HFF-Myc (cell line): Measurements from ENCODE around the gene HSPG2.
"Not testable (repeated sequence)": the region's sequence is repeated elsewhere in the genome, so short reads cannot be mapped to it uniquely, and the experiment has no call there.

Experiments
- DNase-seq: peaks from one replicate; pipeline ENCODE4 v3.0.0-alpha.2; 2011; ENCODE audit warnings: low read depth; ENCODE audit errors: extremely low read depth
- H3K4me3 ChIP-seq: replicated peaks from 2 replicates; pipeline ENCODE4 v1.5.1; 2011; ENCODE audit warnings: low read depth, mild to moderate bottlenecking, control low read depth, low read length
- TF ChIP-seq, protein P1 (sequence below): IDR thresholded peaks from 2 replicates; pipeline ENCODE4 v1.5.1; 2012; ENCODE audit warnings: mild to moderate bottlenecking, low read depth, low read length, control low read depth; ENCODE audit errors: missing control alignments

The HSPG2 gene

DNA sequence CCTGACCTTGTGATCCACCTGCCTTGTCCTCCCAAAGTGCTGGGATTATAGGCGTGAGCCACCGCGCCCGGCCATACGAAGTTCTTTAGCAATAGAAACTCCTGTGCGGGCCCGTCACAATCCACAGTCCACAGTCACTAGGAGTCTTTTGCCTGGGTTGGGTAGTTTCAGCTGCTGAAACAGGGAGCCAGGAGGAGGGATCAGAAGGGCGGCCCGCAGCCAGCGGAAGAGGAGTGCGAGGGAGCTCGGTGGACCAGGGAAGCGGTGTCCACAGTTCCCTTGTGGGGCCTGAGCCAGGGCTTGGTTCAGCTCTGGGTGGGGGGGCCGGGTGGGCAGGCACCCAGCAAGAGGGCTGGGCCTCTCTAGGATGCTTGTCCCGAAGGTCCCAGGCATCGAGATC is 17.9 kb upstream of the HSPG2 start:
- no peak overlapping the region for H3K4me3 ChIP-seq
- TF ChIP-seq, protein P1, sequence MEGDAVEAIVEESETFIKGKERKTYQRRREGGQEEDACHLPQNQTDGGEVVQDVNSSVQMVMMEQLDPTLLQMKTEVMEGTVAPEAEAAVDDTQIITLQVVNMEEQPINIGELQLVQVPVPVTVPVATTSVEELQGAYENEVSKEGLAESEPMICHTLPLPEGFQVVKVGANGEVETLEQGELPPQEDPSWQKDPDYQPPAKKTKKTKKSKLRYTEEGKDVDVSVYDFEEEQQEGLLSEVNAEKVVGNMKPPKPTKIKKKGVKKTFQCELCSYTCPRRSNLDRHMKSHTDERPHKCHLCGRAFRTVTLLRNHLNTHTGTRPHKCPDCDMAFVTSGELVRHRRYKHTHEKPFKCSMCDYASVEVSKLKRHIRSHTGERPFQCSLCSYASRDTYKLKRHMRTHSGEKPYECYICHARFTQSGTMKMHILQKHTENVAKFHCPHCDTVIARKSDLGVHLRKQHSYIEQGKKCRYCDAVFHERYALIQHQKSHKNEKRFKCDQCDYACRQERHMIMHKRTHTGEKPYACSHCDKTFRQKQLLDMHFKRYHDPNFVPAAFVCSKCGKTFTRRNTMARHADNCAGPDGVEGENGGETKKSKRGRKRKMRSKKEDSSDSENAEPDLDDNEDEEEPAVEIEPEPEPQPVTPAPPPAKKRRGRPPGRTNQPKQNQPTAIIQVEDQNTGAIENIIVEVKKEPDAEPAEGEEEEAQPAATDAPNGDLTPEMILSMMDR = no peak
- no peak for DNase-seq

DNA sequence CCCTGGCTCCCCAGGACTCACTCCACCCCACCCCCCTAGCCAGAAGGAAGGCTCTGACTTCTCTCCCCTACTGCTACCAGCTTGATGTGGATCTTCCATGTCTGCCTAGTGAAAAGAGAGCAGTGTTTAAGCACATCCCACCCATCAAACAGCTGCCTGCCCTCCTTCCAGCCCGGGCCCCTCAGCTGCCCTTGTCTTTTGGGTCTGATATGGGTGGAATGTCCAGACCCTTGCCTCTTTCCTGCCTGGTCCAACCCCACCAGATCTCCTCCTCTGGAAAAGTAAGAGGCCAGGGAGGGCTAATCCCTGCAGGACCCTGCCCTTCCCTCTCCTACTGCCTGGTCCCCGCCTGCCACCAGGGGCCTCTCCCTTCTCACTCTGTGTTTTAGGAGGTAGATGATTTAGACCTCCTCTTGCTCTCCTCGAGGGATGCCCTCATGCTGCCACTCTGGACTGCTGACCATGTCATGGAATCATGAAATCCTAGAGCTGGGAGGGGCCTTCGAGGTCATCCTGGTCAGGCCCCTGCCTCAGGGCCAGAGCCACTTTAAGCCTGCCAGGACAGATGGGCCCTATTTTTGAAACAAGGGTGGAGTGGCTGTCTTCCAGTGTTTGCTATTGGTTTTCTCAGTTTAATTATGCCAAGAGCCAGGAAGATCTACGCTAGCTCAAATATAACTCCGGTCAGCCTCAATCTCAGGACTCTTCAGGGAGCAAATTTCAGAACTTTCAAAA is 15.8 kb upstream of the HSPG2 start:
- TF ChIP-seq, protein P1 = no peak
- DNase-seq = no peak
- H3K4me3 ChIP-seq = no peak overlapping the region

DNA sequence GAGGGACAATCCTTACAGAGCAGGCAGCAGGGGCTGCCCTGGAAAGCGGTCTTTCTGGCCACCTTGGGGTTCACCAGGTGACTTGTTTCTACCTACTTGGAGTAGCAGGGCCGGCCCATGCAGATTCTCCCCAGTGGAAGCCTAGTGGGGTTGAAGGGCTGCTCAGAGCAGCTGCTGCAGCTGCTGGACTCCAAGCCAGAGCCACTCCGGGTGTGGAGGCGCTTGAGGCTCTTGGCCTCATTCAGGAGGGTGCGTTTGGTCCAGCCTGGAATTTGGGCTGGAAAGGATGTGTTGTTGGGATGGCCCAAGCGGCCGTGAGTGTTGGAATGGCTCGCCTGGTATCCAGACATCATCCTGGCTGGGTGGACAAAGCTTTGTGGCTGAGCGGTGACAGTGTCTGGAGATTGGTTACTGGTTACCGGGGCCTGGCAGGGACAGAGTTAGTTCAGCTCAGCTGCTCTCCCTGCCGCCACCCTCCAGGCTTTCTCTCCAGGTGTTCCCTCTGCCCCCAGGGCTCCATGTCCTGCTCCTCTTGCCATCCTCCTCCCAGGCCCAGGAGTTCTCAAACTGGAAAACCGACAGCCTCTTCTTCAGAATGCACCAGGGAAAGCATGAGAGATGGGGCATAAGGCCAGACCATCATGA is 14.2 kb upstream of the HSPG2 start:
- TF ChIP-seq, protein P1 = no peak
- no peak for DNase-seq

DNA sequence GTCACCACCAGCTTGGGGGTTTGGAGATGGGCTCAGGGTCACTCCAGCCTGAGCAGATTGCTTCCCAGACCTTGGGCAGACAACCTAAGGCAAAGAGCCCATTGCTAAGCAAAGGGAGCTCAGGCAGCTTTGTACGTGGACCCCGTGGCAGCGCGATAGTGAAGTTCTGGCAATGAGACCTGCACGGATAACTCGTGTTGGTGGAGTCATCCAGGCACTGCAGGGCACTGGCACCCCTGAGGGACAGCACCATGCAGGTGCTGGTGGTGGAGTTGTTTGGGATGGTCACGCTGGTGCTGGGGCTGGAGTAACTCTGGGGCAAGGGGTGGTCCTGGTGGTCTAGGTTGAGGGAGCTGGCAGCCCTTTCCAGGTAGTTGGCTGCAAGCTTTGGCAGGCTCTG is 13.6 kb upstream of the HSPG2 start:
- no peak overlapping the region for H3K4me3 ChIP-seq
- TF ChIP-seq, protein P1 = no peak
- DNase-seq = no peak

More for the DNA sequence above, 14.2 kb upstream of the HSPG2 start:
- no peak overlapping the region for H3K4me3 ChIP-seq

DNA sequence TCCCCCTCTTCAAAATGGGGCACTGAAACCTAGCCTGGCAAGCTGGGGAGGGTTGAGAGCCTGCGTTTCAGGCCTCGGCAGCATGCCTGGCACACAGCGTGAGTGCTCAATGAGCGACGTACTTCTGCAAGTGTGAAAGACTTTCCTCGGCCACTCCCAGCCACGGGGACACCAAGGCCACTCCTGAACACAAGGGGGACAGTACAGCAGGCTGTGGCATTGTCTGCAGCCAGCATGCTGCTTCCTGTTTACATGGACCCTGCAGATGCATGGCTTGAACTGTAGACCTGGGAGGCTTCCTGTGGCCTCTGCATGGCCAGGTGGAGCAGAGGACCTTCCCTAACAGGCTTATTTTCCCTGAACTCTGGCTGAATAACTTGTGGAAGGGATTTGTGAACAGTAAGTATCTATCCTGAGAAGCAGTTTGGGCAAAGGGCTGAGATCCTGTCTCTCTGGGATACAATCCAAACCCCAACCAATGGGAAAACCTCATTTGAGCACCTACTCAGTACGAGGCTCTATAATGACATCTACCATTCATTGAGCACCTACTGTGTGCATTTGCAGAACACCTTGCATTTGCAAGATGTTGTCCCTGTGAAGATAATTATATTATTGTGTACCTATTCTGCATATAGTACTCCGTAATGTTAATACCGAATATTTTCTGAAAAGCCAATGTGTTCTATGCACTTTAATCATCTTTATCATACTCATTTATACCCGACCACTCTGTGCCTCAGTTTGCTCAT is 9.9 kb upstream of the HSPG2 start:
- no peak for DNase-seq
- no peak overlapping the region for H3K4me3 ChIP-seq
- TF ChIP-seq, protein P1 = no peak

DNA sequence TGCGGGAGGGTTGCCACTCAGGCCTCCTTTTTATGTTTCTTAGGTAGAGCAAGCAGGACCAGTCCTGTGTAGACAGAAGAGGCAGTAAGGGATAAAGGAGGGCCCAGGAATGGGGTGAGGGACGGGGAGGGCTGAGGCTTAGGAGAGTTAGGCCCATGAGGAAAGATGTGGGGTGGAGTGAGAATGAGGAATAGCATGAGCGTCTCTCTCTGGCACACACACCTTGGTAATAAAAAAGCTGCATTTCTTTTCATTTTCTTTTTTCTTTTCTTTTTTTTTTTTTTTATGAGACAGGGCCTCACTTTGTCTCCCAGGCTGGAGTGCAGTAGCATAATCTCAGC is 7.6 kb upstream of the HSPG2 start:
- TF ChIP-seq, protein P1 = no peak
- DNase-seq = no peak
- no peak overlapping the region for H3K4me3 ChIP-seq

DNA sequence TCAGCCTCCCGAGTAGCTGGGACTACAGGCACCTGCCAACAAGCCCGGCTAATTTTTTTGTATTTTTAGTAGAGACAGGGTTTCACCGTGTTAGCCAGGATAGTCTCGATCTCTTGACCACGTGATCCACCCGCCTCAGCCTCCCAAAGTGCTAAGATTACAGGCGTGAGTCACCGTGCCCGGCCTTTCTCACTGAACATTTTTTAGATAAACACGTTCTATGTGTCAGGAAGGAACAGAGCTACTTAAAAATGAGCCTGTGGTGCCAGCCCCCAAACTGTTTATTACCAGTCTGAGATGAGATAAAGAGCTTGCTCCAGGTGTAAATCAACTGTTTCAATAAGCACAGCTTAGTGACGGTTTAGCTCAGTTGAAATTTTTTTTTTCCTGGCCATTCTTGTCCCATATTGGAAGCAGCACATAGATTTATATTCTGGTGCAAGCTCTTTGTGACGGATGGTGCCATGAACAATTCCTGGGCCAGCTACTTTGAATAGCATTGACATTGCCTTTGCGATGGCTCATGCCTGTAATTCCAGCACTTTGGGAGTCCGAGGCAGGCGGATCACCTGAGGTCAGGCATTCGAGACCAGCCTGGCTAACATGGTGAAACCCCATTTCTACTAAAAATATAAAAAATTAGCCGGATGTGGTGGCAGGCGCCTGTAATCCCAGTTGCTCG is 6.0 kb upstream of the HSPG2 start:
- not testable (repeated sequence) for H3K4me3 ChIP-seq, DNase-seq
